HepG2 (cell line): ENCODE measurements around the gene ZNF180. TPM values are rescaled to one million over a fixed set of nuclear protein-coding genes. Genes with fewer than 3 reads are reported as not detected.

ENCODE experiments used
- polyA plus RNA-seq, 8 experiments: library from polyadenylated mRNA; depleted of rRNA in 3 of 8; stranded (reverse) in 7 of 8; unstranded in 1 of 8; fragments of >200 nt; fragmentation: Illumina TruSeq in 4 of 8; extraction: Trizol in 4 of 8; gene quantifications; 2 replicates each; pipeline versions ENCODE4 v1.2.1 to v1.2.3, GENCODE V29; 2011 to 2016; ENCODE audit warnings: low read depth in 4 of 8, missing spikeins in 1 of 8, mixed read lengths in 1 of 8; ENCODE audit not compliant: insufficient read depth in 1 of 8
- total RNA-seq, 5 experiments: library from RNA; depleted of rRNA; stranded (reverse); fragments of >200 nt; fragmentation: Illumina TruSeq; extraction: Trizol; gene quantifications; 2 replicates each; pipeline ENCODE4 v1.2.3, GENCODE V29; 2016; ENCODE audit warnings: low read depth in 1 of 5

ZNF180 gene
- total and polyA plus RNA-seq, 2 of the 13 experiments (the other 11 are each of a cell fraction or from before 2014, with no cell fraction given) = 0.92 to 9.3 TPM

Other genes with a start within 250 kb of the ZNF180 start
- 2.0 and 2.1 TPM in 2 replicates for gene ZNF233, start 240.6 kb downstream of the ZNF180 start, total RNA-seq (2016; rRNA removed; fragmentation: Illumina TruSeq; extraction: Trizol)
- gene ZNF233, start 240.6 kb downstream of the ZNF180 start, polyA plus RNA-seq (2011; rRNA removed) = 0.49 and 0.93 TPM in 2 replicates
- 5.5 and 5.9 TPM in 2 replicates for gene ZNF235, start 195.5 kb downstream of the ZNF180 start, total RNA-seq (2016; rRNA removed; fragmentation: Illumina TruSeq; extraction: Trizol)
- 4.3 and 4.8 TPM in 2 replicates for gene ZNF235, start 195.5 kb downstream of the ZNF180 start, polyA plus RNA-seq (2011; rRNA removed)
- gene ZNF112, start 143.8 kb downstream of the ZNF180 start, total RNA-seq (2016; rRNA removed; fragmentation: Illumina TruSeq; extraction: Trizol) = 3.6 and 5.4 TPM in 2 replicates
- gene ZNF112, start 143.8 kb downstream of the ZNF180 start, polyA plus RNA-seq (2011; rRNA removed) = 1.8 and 2.1 TPM in 2 replicates
- gene ZNF285, start 98.9 kb downstream of the ZNF180 start, total RNA-seq (2016; rRNA removed; fragmentation: Illumina TruSeq; extraction: Trizol) = 1.7 and 3.2 TPM in 2 replicates
- 0.78 and 0.82 TPM in 2 replicates for gene ZNF285, start 98.9 kb downstream of the ZNF180 start, polyA plus RNA-seq (2011; rRNA removed)
- 0.11 and 0.52 TPM in 2 replicates for gene ZNF229, start 52.0 kb downstream of the ZNF180 start, total RNA-seq (2016; rRNA removed; fragmentation: Illumina TruSeq; extraction: Trizol)
- 0.01 and 0.05 TPM in 2 replicates for gene ZNF229, start 52.0 kb downstream of the ZNF180 start, polyA plus RNA-seq (2011; rRNA removed)
- not detected in 2 replicates for gene CEACAM20, start 29.2 kb upstream of the ZNF180 start, total RNA-seq (2016; rRNA removed; fragmentation: Illumina TruSeq; extraction: Trizol)
- gene CEACAM20, start 29.2 kb upstream of the ZNF180 start, polyA plus RNA-seq (2011; rRNA removed) = 0.04 and 0.12 TPM in 2 replicates
- gene IGSF23, start 113.0 kb upstream of the ZNF180 start, total RNA-seq (2016; rRNA removed; fragmentation: Illumina TruSeq; extraction: Trizol) = 2.3 and 3.4 TPM in 2 replicates
- gene IGSF23, start 113.0 kb upstream of the ZNF180 start, polyA plus RNA-seq (2011; rRNA removed) = 8.8 and 13.2 TPM in 2 replicates
- 18.4 and 43.4 TPM in 2 replicates for gene PVR, start 143.4 kb upstream of the ZNF180 start, total RNA-seq (2016; rRNA removed; fragmentation: Illumina TruSeq; extraction: Trizol)
- 46.6 and 59.5 TPM in 2 replicates for gene PVR, start 143.4 kb upstream of the ZNF180 start, polyA plus RNA-seq (2011; rRNA removed)
- gene CEACAM19, start 171.0 kb upstream of the ZNF180 start, total RNA-seq (2016; rRNA removed; fragmentation: Illumina TruSeq; extraction: Trizol) = 0.66 and 1.3 TPM in 2 replicates
- gene CEACAM19, start 171.0 kb upstream of the ZNF180 start, polyA plus RNA-seq (2011; rRNA removed) = 4.0 and 6.3 TPM in 2 replicates
- gene CEACAM16, start 198.6 kb upstream of the ZNF180 start, total RNA-seq (2016; rRNA removed; fragmentation: Illumina TruSeq; extraction: Trizol) = not detected in 2 replicates
- gene CEACAM16, start 198.6 kb upstream of the ZNF180 start, polyA plus RNA-seq (2011; rRNA removed) = not detected in 2 replicates
- 2.0 and 4.0 TPM in 2 replicates for gene BCL3, start 248.2 kb upstream of the ZNF180 start, total RNA-seq (2016; rRNA removed; fragmentation: Illumina TruSeq; extraction: Trizol)
- gene BCL3, start 248.2 kb upstream of the ZNF180 start, polyA plus RNA-seq (2011; rRNA removed) = 2.3 and 2.6 TPM in 2 replicates